ENCODE results near the gene BOD1L2.

BOD1L2 gene

DNA sequence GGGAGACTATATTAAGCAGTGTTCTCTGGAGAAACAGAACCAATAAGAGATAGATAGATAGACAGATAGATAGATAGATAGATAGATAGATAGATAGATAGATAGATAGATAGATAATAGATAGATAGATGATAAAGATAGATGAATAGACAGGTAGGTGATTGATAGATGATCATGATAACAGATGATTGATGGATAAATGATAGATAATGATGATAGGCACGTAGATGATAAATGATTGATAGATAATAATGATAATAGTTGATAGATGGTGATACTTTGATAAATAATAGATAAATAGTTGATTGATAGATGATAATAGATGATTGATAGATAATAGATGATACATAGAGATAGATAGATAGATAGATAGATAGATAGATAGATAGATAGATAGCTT, 48.5 kb downstream of the BOD1L2 start:
- Histone ChIP-seq H2AK5ac (ENCODE audit: low read depth, low read length) (no peak overlapping the region), H4K91ac (ENCODE audit: low read depth, low read length, poor library complexity) (no peak overlapping the region), H3K27ac (replicated peaks; ENCODE audit: low read length) (no peak overlapping the region), H2AFZ (ENCODE audit: low read length) (no peak overlapping the region), H3K79me1 (ENCODE audit: low read depth, low read length) (no peaks in the 10 kb centered on the region), H3K36me3 (replicated peaks in 1 of 2; ENCODE audit: control insufficient read depth in 2 of 2, insufficient read depth in 2 of 2, low read length in 2 of 2) (no peaks in the 10 kb centered on the region), H3K9me3 (replicated peaks in 1 of 2; ENCODE audit: control insufficient read depth in 2 of 2, insufficient read depth in 1 of 2, low read depth in 1 of 2, low read length in 2 of 2) (no peaks in the 10 kb centered on the region), H2BK15ac (ENCODE audit: low read length) (no peak overlapping the region), H3K18ac (ENCODE audit: low read length) (no peak overlapping the region), H3K4me3 (ENCODE audit: low read length in 2 of 2) (no peak overlapping the region), H3K4me2 (ENCODE audit: insufficient read depth, low read length, poor library complexity, severe bottlenecking) (no peak overlapping the region), H3K14ac (ENCODE audit: low read length) (no peak overlapping the region), H2BK5ac (ENCODE audit: low read length) (no peak overlapping the region), H2BK12ac (ENCODE audit: low read length) (no peak overlapping the region), H4K8ac (ENCODE audit: low read depth, low read length) (no peak overlapping the region), H3K27me3 (ENCODE audit: control insufficient read depth in 3 of 3, insufficient read depth in 3 of 3, low read depth in 1 of 3, low read length in 3 of 3) (no peaks in the 10 kb centered on the region), H3K23ac (ENCODE audit: low read depth, low read length, poor library complexity) (no peak overlapping the region), H2BK120ac (ENCODE audit: low read depth, low read length) (no peak overlapping the region), H3K4ac (ENCODE audit: low read length) (no peak overlapping the region), H3K9ac (ENCODE audit: low read depth, low read length, poor library complexity) (no peak overlapping the region), H3K4me1 (ENCODE audit: control insufficient read depth in 2 of 2, insufficient read depth in 1 of 2, low read depth in 1 of 2, low read length in 2 of 2) (no peaks in the 10 kb centered on the region)
- DNase-seq (ENCODE audit: low spot score), result no peak
- 100% methylated on average over 1 of the region's 1 CpG for WGBS, 2 donors (ENCODE audit: extremely low coverage in 2 of 2, insufficient read length in 2 of 2, insufficient replicate concordance in 1 of 2)

DNA sequence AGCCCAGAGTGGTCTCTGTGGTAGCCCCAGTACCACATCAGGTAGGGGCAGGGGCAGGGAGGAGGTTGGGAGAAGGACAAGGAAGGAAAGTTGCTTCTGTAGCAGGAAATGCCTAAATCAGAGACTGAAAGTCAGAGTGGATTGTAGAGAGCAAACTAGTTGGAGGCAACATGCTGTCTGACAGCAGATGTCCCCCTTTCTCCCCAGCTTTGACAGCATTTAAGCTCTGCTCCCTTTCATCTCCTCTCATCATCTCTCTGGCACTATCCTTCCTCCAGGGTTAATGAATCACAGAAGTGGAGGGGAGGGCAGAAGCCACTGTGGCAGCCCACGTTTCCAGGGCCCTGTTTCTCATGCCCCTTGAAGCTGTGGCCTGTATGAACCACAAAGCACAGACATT, 50.4 kb downstream of the BOD1L2 start:
- no peak overlapping the region for H2BK15ac ChIP-seq (ENCODE audit: low read length)
- no peak for DNase-seq (ENCODE audit: low spot score)
- no peaks in the 10 kb centered on the region for H3K4me1 ChIP-seq (ENCODE audit: control insufficient read depth in 2 of 2, insufficient read depth in 1 of 2, low read depth in 1 of 2, low read length in 2 of 2)
- no peak overlapping the region for H4K91ac ChIP-seq (ENCODE audit: low read depth, low read length, poor library complexity)
- H2BK12ac ChIP-seq (ENCODE audit: low read length), result no peak overlapping the region
- no peak overlapping the region for H2BK5ac ChIP-seq (ENCODE audit: low read length)
- no peaks in the 10 kb centered on the region for H3K36me3 ChIP-seq (replicated peaks in 1 of 2; ENCODE audit: control insufficient read depth in 2 of 2, insufficient read depth in 2 of 2, low read length in 2 of 2)
- no peaks in the 10 kb centered on the region for H3K27me3 ChIP-seq (ENCODE audit: control insufficient read depth in 3 of 3, insufficient read depth in 3 of 3, low read depth in 1 of 3, low read length in 3 of 3)
- H3K9ac ChIP-seq (ENCODE audit: low read depth, low read length, poor library complexity), result no peak overlapping the region
- no peak overlapping the region for H3K4me3 ChIP-seq (ENCODE audit: low read length in 2 of 2)
- no peaks in the 10 kb centered on the region for H3K79me1 ChIP-seq (ENCODE audit: low read depth, low read length)
- H3K14ac ChIP-seq (ENCODE audit: low read length), result no peak overlapping the region
- H3K4ac ChIP-seq (ENCODE audit: low read length), result no peak overlapping the region
- H4K8ac ChIP-seq (ENCODE audit: low read depth, low read length), result no peak overlapping the region
- H3K27ac ChIP-seq (replicated peaks; ENCODE audit: low read length), result no peak overlapping the region
- no CpG with 5 or more reads among the region's 1 CpG for WGBS, 2 donors (ENCODE audit: extremely low coverage in 2 of 2, insufficient read length in 2 of 2, insufficient replicate concordance in 1 of 2)
- H3K4me2 ChIP-seq (ENCODE audit: insufficient read depth, low read length, poor library complexity, severe bottlenecking), result no peak overlapping the region
- H3K18ac ChIP-seq (ENCODE audit: low read length), result peak overlapping the region; percentile 76
- H2BK120ac ChIP-seq (ENCODE audit: low read depth, low read length), result no peak overlapping the region
- no peak overlapping the region for H2AFZ ChIP-seq (ENCODE audit: low read length)
- no peaks in the 10 kb centered on the region for H3K9me3 ChIP-seq (replicated peaks in 1 of 2; ENCODE audit: control insufficient read depth in 2 of 2, insufficient read depth in 1 of 2, low read depth in 1 of 2, low read length in 2 of 2)
- no peak overlapping the region for H3K23ac ChIP-seq (ENCODE audit: low read depth, low read length, poor library complexity)
- no peak overlapping the region for H2AK5ac ChIP-seq (ENCODE audit: low read depth, low read length)

DNA sequence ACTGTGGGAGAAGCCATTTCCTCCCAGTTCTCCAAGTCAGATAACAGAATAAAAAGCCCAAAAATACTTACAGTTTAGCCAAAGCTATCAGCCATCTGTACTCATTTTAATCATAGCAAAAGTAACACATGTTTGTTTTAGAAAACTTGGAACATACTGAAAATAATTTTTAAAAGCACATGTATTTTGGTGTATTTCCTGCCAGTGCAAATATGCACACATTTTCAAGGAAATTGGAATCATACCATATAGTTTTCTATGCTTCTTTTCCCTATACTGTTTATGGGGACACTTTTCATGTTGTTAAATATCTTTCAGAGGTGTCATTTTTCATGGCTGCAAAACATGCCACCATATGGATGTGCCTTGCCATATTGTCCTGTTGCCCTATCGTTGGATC, 51.2 kb downstream of the BOD1L2 start:
- Histone ChIP-seq H4K91ac (ENCODE audit: low read depth, low read length, poor library complexity) (no peak overlapping the region), H2BK120ac (ENCODE audit: low read depth, low read length) (no peak overlapping the region), H3K18ac (ENCODE audit: low read length) (no peak overlapping the region), H3K27me3 (ENCODE audit: control insufficient read depth in 3 of 3, insufficient read depth in 3 of 3, low read depth in 1 of 3, low read length in 3 of 3) (no peaks in the 10 kb centered on the region), H2BK5ac (ENCODE audit: low read length) (no peak overlapping the region), H2AK5ac (ENCODE audit: low read depth, low read length) (no peak overlapping the region), H3K27ac (replicated peaks; ENCODE audit: low read length) (no peak overlapping the region), H3K4ac (ENCODE audit: low read length) (no peak overlapping the region), H2BK15ac (ENCODE audit: low read length) (no peak overlapping the region), H3K4me3 (ENCODE audit: low read length in 2 of 2) (no peak overlapping the region), H3K79me1 (ENCODE audit: low read depth, low read length) (no peaks in the 10 kb centered on the region), H3K36me3 (replicated peaks in 1 of 2; ENCODE audit: control insufficient read depth in 2 of 2, insufficient read depth in 2 of 2, low read length in 2 of 2) (no peaks in the 10 kb centered on the region), H2BK12ac (ENCODE audit: low read length) (no peak overlapping the region), H3K9me3 (replicated peaks in 1 of 2; ENCODE audit: control insufficient read depth in 2 of 2, insufficient read depth in 1 of 2, low read depth in 1 of 2, low read length in 2 of 2) (no peaks in the 10 kb centered on the region), H2AFZ (ENCODE audit: low read length) (no peak overlapping the region), H3K23ac (ENCODE audit: low read depth, low read length, poor library complexity) (no peak overlapping the region), H3K4me2 (ENCODE audit: insufficient read depth, low read length, poor library complexity, severe bottlenecking) (no peak overlapping the region), H4K8ac (ENCODE audit: low read depth, low read length) (no peak overlapping the region), H3K9ac (ENCODE audit: low read depth, low read length, poor library complexity) (no peak overlapping the region), H3K4me1 (ENCODE audit: control insufficient read depth in 2 of 2, insufficient read depth in 1 of 2, low read depth in 1 of 2, low read length in 2 of 2) (no peaks in the 10 kb centered on the region), H3K14ac (ENCODE audit: low read length) (no peak overlapping the region)
- no CpG with 5 or more reads among the region's 1 CpG for WGBS, 2 donors (ENCODE audit: extremely low coverage in 2 of 2, insufficient read length in 2 of 2, insufficient replicate concordance in 1 of 2)
- no peak for DNase-seq (ENCODE audit: low spot score)
